OCI-LY3 (cell line): ENCODE results near the gene PLAAT4.
"Not testable (repeated sequence)": the region's sequence is repeated elsewhere in the genome, so short reads cannot be mapped to it uniquely, and the experiment has no call there.

Experiments used
- CTCF ChIP-seq: fragments of 200-600, 300-600 bp; sonication (generic); IDR thresholded peaks from 2 replicates; pipeline ENCODE4 v1.5.1; 2014; ENCODE audit warnings: antibody characterized with exemption, low read length, low read depth
- EZH2phosphoT487 ChIP-seq: fragments of 200-600 bp; shearing (Covaris generic); IDR thresholded peaks from 2 replicates; pipeline ENCODE4 v1.6.1; 2018; ENCODE audit warnings: antibody characterized with exemption, mixed run types, low read depth

GRCh38 chr11:63528156-63528555 is 8.5 kb upstream of the PLAAT4 start:
- not testable (repeated sequence) for TF ChIP-seq CTCF, EZH2phosphoT487
